B cell (primary cell): Measurements from ENCODE around the gene RBBP8. TPM values are rescaled to one million over a fixed set of nuclear protein-coding genes. Genes with fewer than 3 reads are reported as not detected.

Experiments
- ATAC-seq: fragments of 200-7000 bp; cut with Tn5 transposase; one replicate; pipeline ENCODE4 v1.10.0; 2021; ENCODE audit warnings: low read depth, mild to moderate bottlenecking, moderate number of reproducible peaks, moderate library complexity
- CTCF ChIA-PET: fragments of 350-600 bp; sonication (Branson Sonifier 250); formaldehyde crosslinking; loops from one replicate; lab custom pipeline; 2021; ENCODE audit warnings: antibody characterized with exemption, inconsistent platforms; lab: Charles Lee
- POLR2A ChIA-PET: fragments of 350-600 bp; sonication (Branson Sonifier 250); formaldehyde crosslinking; loops from one replicate; lab custom pipeline; 2021; ENCODE audit warnings: antibody characterized with exemption; lab: Charles Lee
- DNase-seq: peaks from one replicate; pipeline ENCODE4 v3.0.0; 2013
- H2AFZ ChIP-seq: 2 replicates; pipeline ENCODE4 v1.6.1; 2012; ENCODE audit warnings: mild to moderate bottlenecking, low read depth, low read length; ENCODE audit not compliant: insufficient read depth, poor library complexity, severe bottlenecking
- H3K27ac ChIP-seq, 2 donors: 1 replicate in 1 of 2; 2 replicates in 1 of 2; pipeline ENCODE4 v1.5.1; 2012 to 2013; ENCODE audit warnings: low read length in 2 of 2, mild to moderate bottlenecking in 2 of 2, moderate library complexity in 1 of 2
- H3K27me3 ChIP-seq, 4 experiments: fragments of 200-600 bp in 1 of 4; sonication (generic) in 1 of 4; replicated peaks in 1 of 4; 1 replicate in 2 of 4; 2 replicates in 2 of 4; pipeline versions ENCODE4 v1.6.1 to v1.7.0; 2013 to 2016; ENCODE audit warnings: low read length in 3 of 4, mild to moderate bottlenecking in 2 of 4, mixed read lengths in 1 of 4, moderate library complexity in 1 of 4; ENCODE audit not compliant: insufficient read depth in 4 of 4, control insufficient read depth in 3 of 4; ENCODE audit errors: control extremely low read depth in 1 of 4
- H3K36me3 ChIP-seq, 2 experiments: replicated peaks in 1 of 2; 1 replicate in 1 of 2; 2 replicates in 1 of 2; pipeline versions ENCODE4 v1.6.1 to v1.7.1; 2013; ENCODE audit warnings: low read length in 1 of 2; ENCODE audit not compliant: insufficient read depth in 2 of 2, control insufficient read depth in 1 of 2; ENCODE audit errors: control extremely low read depth in 1 of 2, extremely low read depth in 1 of 2
- H3K4me1 ChIP-seq, 2 donors: fragments of 200-600 bp in 1 of 2; sonication (generic) in 1 of 2; 1 replicate in 1 of 2; 2 replicates in 1 of 2; pipeline versions ENCODE4 v1.5.1 to v1.6.1; 2013 to 2017; ENCODE audit warnings: low read length in 2 of 2; ENCODE audit not compliant: control insufficient read depth in 2 of 2, insufficient read depth in 2 of 2
- H3K4me2 ChIP-seq: replicated peaks from 2 replicates; pipeline ENCODE3; 2012; ENCODE audit warnings: mild to moderate bottlenecking, low read depth, low read length; ENCODE audit not compliant: poor library complexity, severe bottlenecking
- H3K4me3 ChIP-seq, 5 experiments: fragments of 200-600 bp in 1 of 5; sonication (generic) in 1 of 5; 1 replicate in 3 of 5; 2 replicates in 2 of 5; pipeline versions ENCODE4 v1.5.1 to v1.7.0; 2011 to 2016; ENCODE audit warnings: low read length in 4 of 5, mild to moderate bottlenecking in 4 of 5, low read depth in 2 of 5, control low read depth in 1 of 5, moderate library complexity in 1 of 5; ENCODE audit not compliant: insufficient read depth in 1 of 5; ENCODE audit errors: control extremely low read depth in 1 of 5, extremely low read depth in 1 of 5
- H3K79me2 ChIP-seq: fragments of 200-600 bp; sonication (generic); one replicate; pipeline ENCODE4 v1.6.0; 2016; ENCODE audit warnings: low read length; ENCODE audit not compliant: control insufficient read depth, insufficient read depth
- H3K9ac ChIP-seq: fragments of 200-600 bp; sonication (generic); 2 replicates; pipeline ENCODE4 v1.6.1; 2017; ENCODE audit warnings: mild to moderate bottlenecking, low read length, moderate library complexity
- H3K9me3 ChIP-seq, 3 donors: one replicate each; pipeline versions ENCODE4 v1.6.1 to v1.7.1; 2013; ENCODE audit warnings: low read length in 2 of 3; ENCODE audit not compliant: control insufficient read depth in 2 of 3, insufficient read depth in 1 of 3; ENCODE audit errors: control extremely low read depth in 1 of 3
- H4K20me1 ChIP-seq: 2 replicates; pipeline ENCODE4 v1.6.0; 2012; ENCODE audit warnings: mild to moderate bottlenecking, low read length; ENCODE audit not compliant: insufficient read depth, control insufficient read depth, poor library complexity, severe bottlenecking
- H3K27ac Mint-ChIP-seq: one replicate; pipeline ENCODE4 v1.8.0; 2021; ENCODE audit warnings: mixed read lengths
- H3K27me3 Mint-ChIP-seq: one replicate; pipeline ENCODE4 v1.8.0; 2021; ENCODE audit warnings: mixed read lengths
- H3K4me1 Mint-ChIP-seq: one replicate; pipeline ENCODE4 v1.8.0; 2021; ENCODE audit warnings: mixed read lengths
- H3K4me3 Mint-ChIP-seq: one replicate; pipeline ENCODE4 v1.8.0; 2021; ENCODE audit warnings: mixed read lengths
- H3K9me3 Mint-ChIP-seq: one replicate; pipeline ENCODE4 v1.8.0; 2022; ENCODE audit warnings: mixed read lengths; ENCODE audit not compliant: insufficient read depth
- EZH2 ChIP-seq: IDR thresholded peaks from 2 replicates; pipeline ENCODE4 v1.6.1; 2012; ENCODE audit warnings: borderline replicate concordance, low read depth, mild to moderate bottlenecking, moderate library complexity, low read length; ENCODE audit not compliant: insufficient read depth, poor library complexity, severe bottlenecking
- WGBS: methylation state at CpG from one replicate; pipeline ENCODE4 v1.1.5; 2013; ENCODE audit warnings: missing lambda C conversion rate; ENCODE audit not compliant: insufficient coverage; 5-methylcytosine and 5-hydroxymethylcytosine counted together
- intact Hi-C: fragments of 100-400 bp; cut with micrococcal nuclease; formaldehyde crosslinking; loops from one replicate; pipeline ENCODE4 v1.10.0; 2022
- polyA plus RNA-seq: library from polyadenylated mRNA; depleted of rRNA; stranded (reverse); fragments of >200 nt; gene quantifications from 2 replicates; pipeline ENCODE4 v1.2.3, GENCODE V29; 2012
- total RNA-seq, 2 donors: library from RNA; stranded (reverse); fragments of 120-200 nt in 1 of 2; gene quantifications; 1 replicate in 1 of 2; 2 replicates in 1 of 2; pipeline versions ENCODE4 v1.2.3 to v1.2.4, GENCODE V29; 2013 to 2022
- TF ChIP-seq, protein P1 (sequence below): fragments of 200-600 bp; IDR thresholded peaks from one replicate; pipeline ENCODE4 v1.8.0; 2022; ENCODE audit warnings: antibody characterized with exemption, mild to moderate bottlenecking

The RBBP8 gene
- total and polyA plus RNA-seq, 2 donors (not counting 1 experiment from before 2014, with no cell fraction given): 2.9 to 18.0 TPM

DNA sequence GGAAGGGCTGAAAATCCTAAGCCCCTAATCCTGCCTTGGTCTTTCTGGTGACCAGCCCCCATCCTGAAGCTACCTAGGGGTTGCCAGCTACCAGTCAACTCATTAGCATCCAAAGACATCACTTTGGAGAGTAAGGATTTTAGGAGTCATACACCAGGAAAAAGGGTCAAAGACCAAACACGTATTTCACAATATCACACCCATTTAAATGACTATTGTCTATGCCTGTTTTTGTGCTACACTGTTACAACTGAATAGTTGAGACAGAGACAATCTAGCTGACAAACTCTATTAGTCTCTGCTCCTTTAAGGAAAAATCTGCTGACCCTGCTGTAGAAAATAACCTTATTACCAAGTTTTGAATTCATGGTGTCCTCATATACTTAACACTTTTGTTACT, 21.0 kb upstream of the RBBP8 start:
- Mint-ChIP-seq H3K9me3 (no peaks in the 10 kb centered on the region), H3K4me3 (no peak overlapping the region), H3K27me3 (no peaks in the 10 kb centered on the region), H3K4me1 (no peaks in the 10 kb centered on the region), H3K27ac (no peak overlapping the region)
- ChIA-PET CTCF (no interaction called here), POLR2A (no interaction called here)
- H3K9me3 ChIP-seq: no peaks in the 10 kb centered on the region
- no CpG with 5 or more reads among the region's 1 CpG for WGBS
- no peaks in the 10 kb centered on the region for H3K79me2 ChIP-seq
- no peaks in the 10 kb centered on the region for H3K4me1 ChIP-seq
- H3K4me3 ChIP-seq: no peak overlapping the region
- no peak overlapping the region for H3K27ac ChIP-seq
- no peak for DNase-seq
- no peaks in the 10 kb centered on the region for H4K20me1 ChIP-seq
- H3K9ac ChIP-seq: no peak overlapping the region
- no peak overlapping the region for H2AFZ ChIP-seq
- intact Hi-C loops: no loop called here
- no peak for TF ChIP-seq EZH2
- TF ChIP-seq, protein P1, sequence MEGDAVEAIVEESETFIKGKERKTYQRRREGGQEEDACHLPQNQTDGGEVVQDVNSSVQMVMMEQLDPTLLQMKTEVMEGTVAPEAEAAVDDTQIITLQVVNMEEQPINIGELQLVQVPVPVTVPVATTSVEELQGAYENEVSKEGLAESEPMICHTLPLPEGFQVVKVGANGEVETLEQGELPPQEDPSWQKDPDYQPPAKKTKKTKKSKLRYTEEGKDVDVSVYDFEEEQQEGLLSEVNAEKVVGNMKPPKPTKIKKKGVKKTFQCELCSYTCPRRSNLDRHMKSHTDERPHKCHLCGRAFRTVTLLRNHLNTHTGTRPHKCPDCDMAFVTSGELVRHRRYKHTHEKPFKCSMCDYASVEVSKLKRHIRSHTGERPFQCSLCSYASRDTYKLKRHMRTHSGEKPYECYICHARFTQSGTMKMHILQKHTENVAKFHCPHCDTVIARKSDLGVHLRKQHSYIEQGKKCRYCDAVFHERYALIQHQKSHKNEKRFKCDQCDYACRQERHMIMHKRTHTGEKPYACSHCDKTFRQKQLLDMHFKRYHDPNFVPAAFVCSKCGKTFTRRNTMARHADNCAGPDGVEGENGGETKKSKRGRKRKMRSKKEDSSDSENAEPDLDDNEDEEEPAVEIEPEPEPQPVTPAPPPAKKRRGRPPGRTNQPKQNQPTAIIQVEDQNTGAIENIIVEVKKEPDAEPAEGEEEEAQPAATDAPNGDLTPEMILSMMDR: no peak
- H3K36me3 ChIP-seq: no peaks in the 10 kb centered on the region
- no peaks in the 10 kb centered on the region for H3K27me3 ChIP-seq
- no peak overlapping the region for H3K4me2 ChIP-seq
- no peak for ATAC-seq

DNA sequence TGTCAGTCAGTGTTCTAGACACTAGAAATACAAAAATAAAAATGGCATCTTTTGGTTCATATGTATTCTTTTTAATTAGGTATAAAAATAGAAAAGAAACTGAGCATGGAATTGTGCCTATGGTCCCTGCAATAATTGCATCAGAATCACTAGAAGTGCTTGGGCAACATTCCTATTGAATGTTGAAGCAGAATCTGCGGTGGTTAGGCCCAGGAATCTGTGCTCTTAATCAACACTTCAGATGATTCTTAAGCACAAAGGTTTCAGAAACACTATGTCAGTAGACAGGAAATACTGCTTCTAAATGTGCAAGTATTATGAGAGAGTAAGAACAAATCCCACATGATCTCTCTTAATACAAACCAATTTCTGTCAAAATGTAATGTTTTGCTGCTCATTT, 20.3 kb upstream of the RBBP8 start:
- Mint-ChIP-seq H3K9me3 (no peaks in the 10 kb centered on the region), H3K27me3 (no peaks in the 10 kb centered on the region), H3K27ac (no peak overlapping the region), H3K4me1 (no peaks in the 10 kb centered on the region), H3K4me3 (no peak overlapping the region)
- no CpG with 5 or more reads among the region's 1 CpG for WGBS
- Histone ChIP-seq H3K4me1 (no peaks in the 10 kb centered on the region), H3K79me2 (no peaks in the 10 kb centered on the region), H3K4me3 (no peak overlapping the region), H3K36me3 (no peaks in the 10 kb centered on the region), H3K9ac (no peak overlapping the region), H2AFZ (no peak overlapping the region), H3K27me3 (no peaks in the 10 kb centered on the region), H3K4me2 (no peak overlapping the region), H4K20me1 (no peaks in the 10 kb centered on the region), H3K27ac (no peak overlapping the region), H3K9me3 (no peaks in the 10 kb centered on the region)
- no peak for TF ChIP-seq EZH2
- TF ChIP-seq, protein P1: no peak
- POLR2A ChIA-PET: no interaction called here
- ATAC-seq (no peak), DNase-seq (no peak)
- intact Hi-C loops: no loop called here
- CTCF ChIA-PET: no interaction called here
